CD4-positive, alpha-beta T cell treated with Interleukin-2 at 100 ng/mL for 4 hours (primary cell): ENCODE measurements around the gene AMER3.
"Not testable (repeated sequence)": the region's sequence is repeated elsewhere in the genome, so short reads cannot be mapped to it uniquely, and the experiment has no call there.

Experiments
- DNase-seq: peaks from one replicate; pipeline ENCODE4 v3.0.0-alpha.2; 2020; ENCODE audit warnings: low spot score

AMER3 gene, protein sequence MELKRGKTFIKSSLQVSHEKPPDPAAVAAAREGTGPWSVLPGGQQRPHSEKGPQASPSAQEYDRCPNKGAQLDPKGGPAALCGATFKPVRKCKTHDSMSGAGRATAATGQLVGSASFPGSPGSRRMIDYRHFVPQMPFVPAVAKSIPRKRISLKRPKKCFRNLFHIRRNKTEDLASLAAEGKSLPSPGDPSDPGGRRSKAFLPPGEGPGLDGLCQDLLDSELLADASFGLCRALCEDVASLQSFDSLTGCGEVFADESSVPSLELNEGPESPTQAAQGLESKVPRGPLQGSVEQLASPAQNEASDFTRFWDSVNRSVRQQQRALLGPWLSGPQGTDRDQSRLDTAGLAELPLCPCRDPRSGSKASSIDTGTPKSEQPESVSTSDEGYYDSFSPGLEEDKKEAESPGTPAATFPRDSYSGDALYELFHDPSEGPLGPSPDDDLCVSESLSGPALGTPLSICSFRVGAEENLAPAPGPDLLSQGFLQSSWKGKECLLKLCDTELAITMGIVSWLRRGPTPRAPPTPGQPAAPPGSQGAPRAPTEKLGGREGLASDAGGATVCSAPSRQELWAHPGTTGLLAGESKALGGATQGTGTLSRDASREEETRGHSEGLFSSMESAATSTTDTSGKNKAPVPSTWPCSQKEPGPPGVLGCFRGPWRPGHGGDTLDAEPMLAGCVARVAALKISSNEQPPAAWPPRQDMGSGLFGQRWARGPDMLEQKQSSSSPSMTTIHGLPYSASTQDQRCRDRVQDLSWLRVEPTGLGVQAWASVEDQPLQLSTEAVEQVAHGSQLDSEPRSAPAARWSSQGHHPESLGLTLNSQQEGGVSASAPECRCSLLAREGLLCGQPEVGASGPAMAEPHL

GRCh38 chr2:130755256-130756052 is at the start of gene AMER3:
Gene AMER3, plus strand, starts transcription at chr2:130755540. Its CDS starts 6,533 bp downstream, at chr2:130762073.
- DNase-seq: no peak

DNA sequence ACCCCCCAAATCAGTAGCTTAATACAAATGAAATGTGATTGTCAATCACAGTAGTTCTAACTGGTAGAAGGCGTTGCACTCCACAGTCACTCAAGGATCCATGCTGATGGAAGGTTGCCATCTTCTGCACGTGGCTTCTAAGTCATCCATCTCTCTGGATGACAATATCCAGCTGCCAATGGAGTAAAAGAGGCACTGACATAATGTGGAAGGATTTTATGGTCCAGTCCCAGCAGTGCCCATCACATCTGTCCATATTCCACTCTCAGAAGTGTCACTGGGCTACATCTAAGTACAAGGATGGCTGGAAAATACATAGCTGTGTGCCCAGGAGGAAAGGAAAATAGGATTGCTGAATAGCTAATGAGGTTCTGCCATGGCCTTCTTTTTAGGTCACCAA is 40.5 kb upstream of the AMER3 start:
- DNase-seq: not testable (repeated sequence)

DNA sequence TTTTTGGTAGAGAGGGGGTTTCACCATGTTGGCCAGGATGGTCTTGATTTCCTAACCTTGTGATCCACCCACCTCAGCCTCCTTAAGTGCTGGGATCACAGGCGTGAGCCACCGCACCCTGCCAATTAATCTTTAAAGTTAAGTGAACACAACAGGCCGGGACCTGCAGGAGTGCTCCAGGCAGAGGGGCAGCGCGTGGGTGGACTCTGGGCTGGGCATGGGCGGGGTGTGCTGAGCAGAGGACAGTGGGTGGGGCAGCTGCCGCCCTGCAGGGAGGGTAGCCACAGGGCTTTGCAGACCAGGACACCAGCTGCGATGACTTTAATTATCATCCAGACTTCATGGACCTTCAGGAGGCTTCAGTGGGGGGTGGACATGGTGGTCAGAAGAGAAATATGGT is 35.3 kb upstream of the AMER3 start:
- DNase-seq: no peak

DNA sequence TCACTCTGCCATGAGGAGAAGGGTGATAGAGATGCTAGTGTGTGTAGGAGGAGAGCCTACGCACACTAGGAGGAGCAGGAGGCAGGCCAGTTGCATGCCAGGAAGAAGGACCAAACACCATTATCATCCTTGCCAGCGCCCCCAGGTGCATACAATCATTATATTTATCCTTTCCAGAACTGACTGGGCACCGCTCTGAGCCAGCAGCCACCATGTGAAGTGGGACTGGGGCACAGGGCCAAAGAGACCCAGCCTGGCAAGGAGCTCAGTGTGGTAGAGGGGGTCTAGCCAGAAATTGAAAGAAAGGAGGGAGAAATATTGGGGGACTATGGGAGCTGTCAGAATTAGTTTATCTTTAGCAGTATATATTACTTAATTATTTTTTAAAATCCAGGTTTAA is 34.8 kb upstream of the AMER3 start:
- DNase-seq: no peak

GRCh38 chr2:130724455-130724854 is 30.9 kb upstream of the AMER3 start:
- DNase-seq: no peak

DNA sequence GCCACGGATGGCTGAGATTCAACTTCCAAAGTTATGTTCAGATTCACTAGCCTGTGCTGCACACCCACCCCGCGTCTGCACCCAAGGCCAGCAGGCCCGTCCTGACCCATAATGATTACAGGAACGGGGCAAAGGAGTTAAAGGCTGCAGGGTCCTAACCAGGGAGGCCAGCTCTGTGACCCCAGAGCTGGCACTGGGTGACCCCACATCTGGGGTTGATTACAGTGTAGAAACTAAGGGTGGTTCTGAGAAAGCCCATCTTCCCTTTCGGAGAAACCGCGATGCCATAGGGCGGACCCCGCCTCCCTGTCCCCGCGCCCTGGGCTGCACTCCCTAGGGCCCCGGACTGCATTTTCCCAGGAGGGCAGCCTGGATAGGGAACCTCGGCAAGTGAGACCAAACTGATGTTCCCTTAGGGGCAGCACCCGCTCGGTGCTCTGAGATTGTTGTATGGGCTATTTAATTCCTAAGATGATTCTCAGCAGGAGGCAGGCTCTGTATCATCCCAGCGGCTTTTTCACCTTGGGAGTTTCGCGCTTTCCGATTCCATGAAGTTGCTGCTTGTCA is 28.6 kb upstream of the AMER3 start:
- DNase-seq: no peak

- peak; percentile 91 for DNase-seq
Measured at GRCh38 chr2:130727286-130727924, 27.9 kb upstream of the AMER3 start.

- peak; percentile 41 for DNase-seq
Measured at GRCh38 chr2:130728007-130728454, 27.3 kb upstream of the AMER3 start.

DNA sequence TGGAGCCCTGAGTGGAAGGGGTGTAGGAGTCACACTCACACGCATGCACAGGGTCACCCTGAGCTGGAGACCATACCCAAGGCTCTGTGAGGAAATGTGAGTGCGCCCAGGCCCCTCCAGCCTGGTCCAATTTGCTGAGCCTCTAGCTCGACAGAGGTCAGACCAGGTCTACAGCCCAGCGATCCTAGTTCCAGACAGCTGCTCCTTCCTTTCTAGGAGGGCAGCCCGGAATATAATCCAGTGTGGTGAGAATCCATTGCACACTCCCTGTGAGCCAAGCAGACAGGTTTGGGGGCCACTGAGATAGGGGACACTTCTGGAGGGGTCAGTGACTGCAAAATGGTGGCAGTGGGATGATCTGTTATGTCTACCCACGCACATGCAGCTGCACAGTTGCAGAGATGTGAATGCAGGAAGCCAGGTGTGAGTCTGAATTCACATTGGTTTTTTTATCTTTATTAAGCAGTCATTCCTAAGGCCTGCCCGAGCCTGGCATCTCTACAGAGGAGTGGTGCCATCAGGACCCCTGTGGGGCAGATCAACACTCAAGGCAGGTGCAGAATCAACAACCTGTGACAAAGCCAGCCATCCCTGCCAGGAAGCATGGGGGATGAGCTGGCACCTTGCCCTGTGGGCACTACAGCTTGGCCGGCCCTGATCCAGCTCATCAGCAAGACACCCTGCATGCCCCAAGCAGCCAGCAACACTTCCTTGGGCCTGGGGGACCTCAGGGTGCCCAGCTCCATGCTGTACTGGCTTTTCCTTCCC is 26.6 kb upstream of the AMER3 start, which contains the start of gene GPR148:
Gene GPR148, plus strand, starts transcription at position 522 of the 768 bp plus-strand sequence. Its CDS starts 82 bp downstream, at position 604.
- no peak for DNase-seq

- DNase-seq: no peak
Measured at GRCh38 chr2:130729322-130730299, 25.7 kb upstream of the AMER3 start.

DNA sequence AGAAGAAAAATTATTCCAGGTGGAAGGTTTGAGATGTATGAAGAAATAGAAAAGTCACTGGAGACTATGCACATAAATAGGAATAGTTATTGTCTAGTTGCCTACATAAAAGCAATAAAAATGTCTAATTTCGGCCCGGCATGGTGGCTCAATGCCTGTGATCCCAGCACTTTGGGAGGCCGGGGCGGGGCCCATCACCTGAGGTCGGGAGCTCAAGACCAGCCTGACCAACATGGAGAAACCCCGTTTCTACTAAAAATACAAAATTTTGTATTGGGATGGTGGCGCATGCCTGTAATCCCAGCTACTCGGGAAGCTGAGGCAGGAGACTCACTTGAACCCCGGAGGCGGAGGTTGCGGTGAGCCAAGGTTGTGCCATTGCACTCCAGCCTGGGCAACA is 23.1 kb upstream of the AMER3 start:
- DNase-seq: not testable (repeated sequence)

GRCh38 chr2:130735200-130735599 is 20.1 kb upstream of the AMER3 start:
- DNase-seq: no peak

DNA sequence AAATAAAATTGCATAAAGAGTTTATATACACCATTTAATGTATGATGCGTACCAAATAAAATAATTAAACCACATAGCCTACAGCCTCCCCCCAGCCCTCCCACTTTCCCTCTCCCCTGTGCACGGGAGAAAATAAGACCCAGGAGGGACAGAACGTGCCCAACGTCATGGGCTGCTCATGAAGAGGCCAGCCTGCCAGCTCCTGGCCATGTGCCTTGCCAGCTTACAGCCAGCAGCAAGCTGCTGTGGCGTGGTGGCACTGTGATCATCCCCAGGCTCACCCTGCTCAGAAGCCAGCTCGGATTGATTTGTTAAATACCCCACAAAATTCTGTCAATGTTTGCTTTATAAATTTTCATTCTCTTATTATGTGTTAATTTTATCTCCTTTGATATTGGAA is 18.9 kb upstream of the AMER3 start:
- no peak for DNase-seq

GRCh38 chr2:130737592-130737991 is 17.7 kb upstream of the AMER3 start:
- DNase-seq: no peak

DNA sequence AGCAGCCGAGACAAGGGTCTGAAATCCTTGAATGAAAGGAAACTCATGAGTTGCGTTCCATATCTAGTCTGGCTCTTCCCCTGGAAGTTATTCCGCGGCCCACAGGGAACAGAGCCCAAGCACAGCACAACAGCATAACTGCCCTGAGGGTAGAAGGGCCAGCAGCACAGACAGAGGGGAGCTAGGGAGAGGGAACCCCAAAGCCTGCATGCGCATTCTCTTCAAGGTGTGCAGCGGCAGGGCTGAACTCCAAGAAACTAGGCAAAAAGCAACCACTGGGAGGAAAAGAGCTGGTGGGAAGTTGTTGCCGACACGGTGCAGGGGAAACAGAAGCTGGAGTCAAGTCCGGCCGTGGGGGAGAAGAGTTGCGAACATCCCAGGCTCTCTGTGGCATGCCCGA is 14.7 kb upstream of the AMER3 start:
- no peak for DNase-seq

GRCh38 chr2:130743278-130743677 is 12.1 kb upstream of the AMER3 start:
- DNase-seq: no peak

DNA sequence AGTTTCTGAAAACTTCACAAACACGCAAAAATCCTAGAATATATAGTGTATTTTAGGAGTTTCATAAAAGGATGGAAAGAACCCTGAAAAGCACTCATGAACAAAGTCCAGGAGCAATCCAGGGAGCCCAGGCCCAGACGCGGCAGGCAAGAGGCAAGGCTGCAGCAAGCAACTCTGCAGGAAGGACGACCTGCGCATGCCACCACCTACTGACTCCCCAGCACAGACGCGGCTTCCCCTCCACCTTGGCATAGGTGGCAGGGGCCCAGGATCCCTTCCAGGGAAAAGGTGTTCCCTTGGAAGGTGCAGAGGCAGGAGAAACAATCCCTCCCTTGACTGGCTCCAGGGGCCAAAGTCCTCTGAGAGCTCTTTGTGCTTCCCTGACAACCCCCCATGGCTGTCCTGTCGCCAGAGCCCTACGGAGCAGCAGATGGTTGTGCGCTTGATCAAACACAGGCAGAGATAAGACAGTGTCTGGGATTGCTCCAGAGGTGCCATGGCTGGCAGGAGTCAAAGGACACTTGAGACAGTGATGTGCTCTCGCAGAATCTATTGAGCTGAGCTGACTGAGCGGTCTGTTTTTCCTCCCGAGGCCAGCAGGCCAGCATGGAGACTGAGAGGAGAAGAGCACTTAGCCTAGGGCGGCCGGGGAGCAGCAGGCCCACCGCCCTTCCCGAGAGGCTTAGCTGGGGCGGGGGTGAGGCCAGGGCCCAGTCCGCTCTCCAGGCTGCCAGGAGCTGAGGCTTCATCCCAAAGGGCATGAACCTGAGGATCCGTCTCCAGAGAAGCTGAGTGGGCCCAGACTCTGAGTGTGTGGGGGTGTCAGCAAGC is 10.8 kb upstream of the AMER3 start:
- no peak for DNase-seq

DNA sequence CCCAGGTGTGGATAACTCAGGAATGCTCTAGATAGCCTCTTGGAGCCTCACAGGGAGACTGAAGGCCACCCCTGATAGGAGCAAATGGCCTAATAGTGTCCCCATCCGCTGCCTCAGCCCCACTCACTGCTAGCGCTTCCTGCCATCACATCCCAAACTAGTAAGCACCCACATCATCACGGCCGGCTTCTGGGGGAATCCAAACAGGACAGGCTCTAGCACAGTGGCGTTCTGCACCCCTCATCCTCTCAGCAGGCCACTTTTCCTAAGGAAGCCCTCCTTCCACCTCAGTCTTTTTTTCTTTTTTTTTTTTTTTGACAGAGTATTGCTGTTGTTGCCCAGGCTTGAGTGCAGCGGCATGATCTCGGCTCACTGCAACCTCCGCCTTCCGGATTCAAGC is 6.3 kb upstream of the AMER3 start:
- DNase-seq: no peak
